GM12874 (cell line): ENCODE measurements around the gene COPZ1.

Experiments used
- CTCF ChIP-seq: IDR thresholded peaks from 2 replicates; pipeline ENCODE4 v1.5.1; 2011; ENCODE audit warnings: low read depth, mild to moderate bottlenecking, control low read depth, low read length, moderate library complexity; ENCODE audit not compliant: insufficient read depth

The COPZ1 gene

GRCh38 chr12:54401119-54401518, 76.2 kb downstream of the COPZ1 start:
- TF ChIP-seq CTCF, result no peak
